RWPE1 (cell line): ENCODE data around the gene SIRT3.

Experiments
- CTCF ChIA-PET: fragments of 350-600 bp; sonication (Branson Sonifier 250); formaldehyde crosslinking; extraction: SDS; loops from one replicate; lab custom pipeline; 2021; lab: Yijun Ruan, JAX
- POLR2A ChIA-PET: fragments of 400-600 bp; formaldehyde crosslinking; extraction: SDS; loops from one replicate; lab custom pipeline; 2020; ENCODE audit warnings: antibody characterized with exemption; ENCODE audit not compliant: low non-redundant PET; lab: Yijun Ruan, JAX
- DNase-seq: peaks from one replicate; pipeline ENCODE4 v3.0.0; 2012; ENCODE audit warnings: low spot score
- H3K27ac ChIP-seq: fragments of 450-650 bp; 2 replicates; pipeline ENCODE4 v1.5.1; 2017
- TF ChIP-seq, protein P1 (sequence below): fragments of 450-650 bp; conservative IDR thresholded peaks from 2 replicates; pipeline ENCODE4 v1.5.1; 2017; ENCODE audit warnings: low read depth, mild to moderate bottlenecking

Gene SIRT3

GRCh38 chr11:205221-206001 is 30.7 kb downstream of the SIRT3 start:
- H3K27ac ChIP-seq: peak overlapping the region; percentile 99
- TF ChIP-seq, protein P1, sequence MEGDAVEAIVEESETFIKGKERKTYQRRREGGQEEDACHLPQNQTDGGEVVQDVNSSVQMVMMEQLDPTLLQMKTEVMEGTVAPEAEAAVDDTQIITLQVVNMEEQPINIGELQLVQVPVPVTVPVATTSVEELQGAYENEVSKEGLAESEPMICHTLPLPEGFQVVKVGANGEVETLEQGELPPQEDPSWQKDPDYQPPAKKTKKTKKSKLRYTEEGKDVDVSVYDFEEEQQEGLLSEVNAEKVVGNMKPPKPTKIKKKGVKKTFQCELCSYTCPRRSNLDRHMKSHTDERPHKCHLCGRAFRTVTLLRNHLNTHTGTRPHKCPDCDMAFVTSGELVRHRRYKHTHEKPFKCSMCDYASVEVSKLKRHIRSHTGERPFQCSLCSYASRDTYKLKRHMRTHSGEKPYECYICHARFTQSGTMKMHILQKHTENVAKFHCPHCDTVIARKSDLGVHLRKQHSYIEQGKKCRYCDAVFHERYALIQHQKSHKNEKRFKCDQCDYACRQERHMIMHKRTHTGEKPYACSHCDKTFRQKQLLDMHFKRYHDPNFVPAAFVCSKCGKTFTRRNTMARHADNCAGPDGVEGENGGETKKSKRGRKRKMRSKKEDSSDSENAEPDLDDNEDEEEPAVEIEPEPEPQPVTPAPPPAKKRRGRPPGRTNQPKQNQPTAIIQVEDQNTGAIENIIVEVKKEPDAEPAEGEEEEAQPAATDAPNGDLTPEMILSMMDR: no peak
- no peak for DNase-seq
- POLR2A ChIA-PET: interaction anchor here (0.6 kb wide), 1 partner anchor 30 kb away, joined by 3 read pairs; no protein-coding TSS in a partner anchor
- CTCF ChIA-PET: no interaction called here

DNA sequence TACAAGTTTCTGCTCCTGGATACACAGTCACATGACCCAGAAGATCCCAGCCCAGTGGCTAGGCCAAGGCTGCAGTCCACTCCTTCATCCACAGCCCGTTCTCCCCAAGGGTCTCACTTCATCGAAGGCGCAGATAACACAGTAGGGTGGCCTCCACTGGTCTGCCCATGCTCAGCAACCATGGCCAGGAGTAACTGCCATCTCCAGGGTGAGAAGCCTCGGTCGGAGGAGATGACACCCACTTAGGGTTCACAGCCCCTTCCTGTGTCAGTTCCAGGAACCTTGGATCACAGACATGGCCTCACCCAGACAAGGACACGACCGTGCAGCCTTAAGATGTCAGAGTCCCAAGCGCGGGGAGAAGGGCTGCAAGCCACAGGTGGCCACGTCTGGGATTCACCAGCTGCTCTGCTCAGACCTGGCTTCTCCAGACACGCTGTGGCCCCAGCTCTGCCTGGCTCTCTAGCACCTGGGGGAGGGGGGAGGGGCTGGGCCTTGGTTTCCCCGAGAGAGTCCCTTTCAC is 31.5 kb downstream of the SIRT3 start:
- ChIA-PET POLR2A (interaction anchor here (0.6 kb wide), 1 partner anchor 31 kb away, joined by 3 read pairs; no protein-coding TSS in a partner anchor), CTCF (no interaction called here)
- peak overlapping the region; percentile 99; the same call in 1 of the 2 replicates for H3K27ac ChIP-seq
- TF ChIP-seq, protein P1: no peak
- no peak for DNase-seq

- TF ChIP-seq, protein P1: no peak
- ChIA-PET CTCF (interaction anchor here (0.6 kb wide), 2 partner anchors 8 to 683 kb away, joined by 3 read pairs; no protein-coding TSS in a partner anchor), POLR2A (no interaction called here)
- no peak for DNase-seq
- H3K27ac ChIP-seq: 0 out of 2 replicates have a peak overlapping the region, but pooled peaks have one; percentile 99
These were observed 32.1 kb downstream of the SIRT3 start for GRCh38 chr11:203945-204586.

GRCh38 chr11:203056-203944 is 32.8 kb downstream of the SIRT3 start:
- ChIA-PET POLR2A (no interaction called here), CTCF (interaction anchor here (0.6 kb wide), 2 partner anchors 9 to 684 kb away, joined by 3 read pairs; no protein-coding TSS in a partner anchor)
- H3K27ac ChIP-seq: 0 out of 2 replicates have a peak overlapping the region, but pooled peaks have one; percentile 99
- DNase-seq: no peak
- TF ChIP-seq, protein P1: no peak

DNA sequence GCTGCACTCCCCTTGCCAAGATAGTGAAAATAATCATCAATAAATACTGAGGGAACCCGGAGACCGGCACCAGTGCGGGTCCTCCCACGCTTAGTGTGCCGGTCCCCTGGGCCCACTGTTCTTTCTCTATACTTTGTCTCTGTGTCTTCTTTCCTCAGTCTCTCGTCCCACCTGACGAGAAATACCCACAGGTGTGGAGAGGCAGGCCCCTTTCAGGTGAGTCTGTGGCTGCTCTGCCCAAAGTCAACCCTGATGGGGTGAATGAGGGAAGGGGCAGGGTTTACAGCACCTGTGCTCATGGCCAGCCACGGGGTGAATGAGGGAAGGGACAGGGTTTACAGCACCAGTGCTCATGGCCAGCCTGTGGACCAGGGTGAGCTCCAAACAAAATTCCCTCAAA is 33.7 kb downstream of the SIRT3 start:
- CTCF ChIA-PET: no interaction called here
- TF ChIP-seq, protein P1: no peak
- POLR2A ChIA-PET: no interaction called here
- DNase-seq: no peak
- peak overlapping the region; percentile 9; the same call in 1 of the 2 replicates for H3K27ac ChIP-seq
